HG02885 (cell line): Measurements from ENCODE around the gene MINAR2.

Experiments
- ATAC-seq: cut with Tn5 transposase; IDR thresholded peaks from one replicate; pipeline ENCODE4 v1.9.1; 2021; ENCODE audit warnings: mild to moderate bottlenecking; ENCODE audit not compliant: unreplicated experiment, poor library complexity

The MINAR2 gene

DNA sequence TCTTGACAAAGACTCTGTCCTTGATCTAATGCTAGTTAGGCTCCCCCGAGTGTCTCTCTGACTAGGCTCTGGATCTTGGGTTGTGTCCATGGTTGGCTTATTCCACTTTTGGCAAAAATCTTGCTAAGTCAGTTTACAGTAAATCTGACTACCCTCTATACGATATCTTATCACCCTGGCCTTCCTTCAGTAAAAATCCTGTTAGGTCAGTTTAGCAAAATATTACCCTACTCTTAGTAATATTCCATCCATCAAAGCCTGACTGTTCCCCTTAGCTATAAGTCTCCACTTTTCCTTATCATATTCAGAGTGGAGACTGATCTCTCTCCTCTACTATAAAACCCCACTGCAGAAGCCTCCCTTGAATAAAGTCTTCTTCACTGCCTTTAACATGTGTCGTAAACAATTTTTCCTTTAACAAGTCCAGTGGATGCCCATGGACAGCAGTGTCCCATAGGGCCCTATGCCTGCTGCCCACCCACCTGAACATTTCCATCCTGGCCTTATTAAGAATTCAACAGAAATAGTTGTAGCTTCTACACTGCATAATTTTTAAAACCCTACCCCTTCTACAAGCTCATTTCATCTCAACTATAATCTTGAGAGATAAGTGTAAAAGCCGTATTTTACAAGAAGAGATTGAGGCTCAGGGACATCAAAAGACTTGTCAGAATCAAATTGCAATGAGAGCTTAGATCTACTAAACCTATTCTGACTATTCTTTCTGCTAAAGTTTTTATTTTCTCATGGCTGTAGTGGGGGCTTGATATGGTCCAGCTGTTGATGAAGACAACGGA is 22.3 kb downstream of the MINAR2 start:
- no peak for ATAC-seq

- ATAC-seq: peak; percentile 75
Observed at GRCh38 chr5:129771058-129771838, 23.4 kb downstream of the MINAR2 start.

DNA sequence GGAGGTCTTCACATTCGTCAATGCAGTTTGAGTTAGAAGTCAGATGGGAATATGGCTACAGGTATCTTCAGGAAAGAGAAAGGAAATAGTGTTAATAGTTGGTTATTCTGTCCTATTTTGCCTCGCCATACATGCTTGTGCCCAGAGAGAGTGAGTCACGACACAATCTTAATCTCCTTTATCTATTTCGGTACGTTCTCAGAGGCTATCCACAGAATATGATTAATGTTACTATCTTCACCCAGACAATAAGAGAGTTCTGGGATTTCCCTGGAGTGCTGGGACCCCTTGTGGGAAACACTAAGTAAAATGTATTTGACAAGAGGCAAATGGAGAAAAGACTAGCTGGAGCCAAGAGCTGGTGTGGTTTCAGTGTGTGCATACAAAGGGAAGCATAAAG is 25.5 kb downstream of the MINAR2 start:
- no peak for ATAC-seq

GRCh38 chr5:129781594-129781993 is 33.7 kb downstream of the MINAR2 start:
- no peak for ATAC-seq

- ATAC-seq: no peak
Observed at GRCh38 chr5:129803403-129803802, 55.5 kb downstream of the MINAR2 start.

DNA sequence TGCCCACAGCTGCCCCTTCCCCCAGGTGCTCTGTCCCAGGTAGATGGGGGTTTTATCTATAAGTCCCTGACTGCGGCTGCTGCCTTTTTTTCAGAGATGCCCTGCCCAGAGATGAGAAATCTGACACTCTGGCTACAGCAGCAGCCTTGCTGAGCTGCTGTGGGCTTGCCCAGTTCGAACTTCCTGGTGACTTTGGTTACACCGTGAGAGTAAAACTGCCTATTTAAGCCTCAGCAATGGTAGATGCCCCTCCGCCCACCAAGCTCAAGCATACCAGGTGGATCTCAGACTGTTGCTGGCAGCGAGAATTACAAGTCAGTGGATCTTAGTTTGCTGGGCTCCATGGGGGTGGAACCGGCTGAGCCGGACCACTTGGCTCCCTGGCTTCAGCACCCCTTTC is 56.8 kb downstream of the MINAR2 start:
- no peak for ATAC-seq

- no peak for ATAC-seq
Observed at GRCh38 chr5:129807162-129807814, 59.4 kb downstream of the MINAR2 start.
